Measurements from ENCODE around the gene ZFAND3. TPM values are rescaled to one million over a fixed set of nuclear protein-coding genes. Genes with fewer than 3 reads are reported as not detected.

Gene ZFAND3
- total and polyA plus RNA-seq, 2 donors (not counting 1 experiment from before 2014, with no cell fraction given), result 13.5 to 58.3 TPM

DNA sequence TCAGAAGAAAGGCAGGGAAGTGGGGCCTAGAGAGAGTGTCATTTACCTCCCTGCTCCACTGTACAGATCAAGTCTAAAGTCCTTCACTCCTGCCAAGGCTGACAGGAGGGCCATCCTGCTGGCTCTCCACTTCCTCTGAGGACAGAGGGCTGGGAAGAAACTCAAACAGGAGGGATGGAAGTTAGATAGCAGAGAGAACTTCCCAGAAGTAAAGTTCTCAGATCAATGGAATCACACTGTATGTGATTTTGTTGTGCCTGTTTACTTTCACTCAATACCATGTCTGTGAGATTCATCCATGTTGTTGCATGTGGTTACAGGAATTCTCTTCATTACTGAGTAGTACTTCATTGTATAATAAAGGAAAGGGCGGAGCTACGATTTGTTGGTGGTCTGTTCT is 32.3 kb upstream of the ZFAND3 start:
- ChIA-PET POLR2A (no interaction called here), CTCF (interaction anchor here (1.4 kb wide), 1 partner anchor 10 kb away, joined by 4 read pairs; no protein-coding TSS in a partner anchor)
- H3K27me3 Mint-ChIP-seq, result peaks cover 34% of the 10 kb centered on the region
- Histone ChIP-seq H3K36me3 (replicated peaks in 1 of 2; ENCODE audit: control extremely low read depth in 1 of 2, control insufficient read depth in 1 of 2, extremely low read depth in 1 of 2, insufficient read depth in 2 of 2, low read length in 1 of 2) (no peaks in the 10 kb centered on the region), H3K27ac (ENCODE audit: low read length in 2 of 2) (no peak overlapping the region), H3K27me3 (replicated peaks in 1 of 4; ENCODE audit: control extremely low read depth in 1 of 4, control insufficient read depth in 3 of 4, insufficient read depth in 4 of 4, low read length in 3 of 4) (peaks cover 0 to 23% (median 15%) of the 10 kb centered on the region in 4 experiments), H3K4me1 (ENCODE audit: control insufficient read depth in 2 of 2, insufficient read depth in 2 of 2, low read length in 2 of 2) (peaks cover 15 to 21% of the 10 kb centered on the region in 2 donors), H2AFZ (ENCODE audit: insufficient read depth, low read depth, low read length, poor library complexity, severe bottlenecking) (no peak overlapping the region), H3K79me2 (ENCODE audit: control insufficient read depth, insufficient read depth, low read length) (no peaks in the 10 kb centered on the region), H3K9me3 (ENCODE audit: control extremely low read depth in 1 of 3, control insufficient read depth in 2 of 3, insufficient read depth in 1 of 3, low read length in 2 of 3) (peaks cover 0 to 5% (median 0%) of the 10 kb centered on the region in 3 donors), H3K4me3 (ENCODE audit: control extremely low read depth in 1 of 5, extremely low read depth in 1 of 5, insufficient read depth in 1 of 5, low read depth in 2 of 5, low read length in 4 of 5) (no peak overlapping the region), H4K20me1 (ENCODE audit: control insufficient read depth, insufficient read depth, low read length, poor library complexity, severe bottlenecking) (no peaks in the 10 kb centered on the region), H3K4me2 (replicated peaks; ENCODE audit: low read depth, low read length, poor library complexity, severe bottlenecking) (no peak overlapping the region), H3K9ac (ENCODE audit: low read length) (no peak overlapping the region)
- H3K4me3 Mint-ChIP-seq, result no peak overlapping the region
- ATAC-seq (ENCODE audit: low read depth), result no peak
- H3K4me1 Mint-ChIP-seq, result peaks cover 21% of the 10 kb centered on the region
- intact Hi-C loops (cut with micrococcal nuclease), result no loop called here
- TF ChIP-seq, protein P1, sequence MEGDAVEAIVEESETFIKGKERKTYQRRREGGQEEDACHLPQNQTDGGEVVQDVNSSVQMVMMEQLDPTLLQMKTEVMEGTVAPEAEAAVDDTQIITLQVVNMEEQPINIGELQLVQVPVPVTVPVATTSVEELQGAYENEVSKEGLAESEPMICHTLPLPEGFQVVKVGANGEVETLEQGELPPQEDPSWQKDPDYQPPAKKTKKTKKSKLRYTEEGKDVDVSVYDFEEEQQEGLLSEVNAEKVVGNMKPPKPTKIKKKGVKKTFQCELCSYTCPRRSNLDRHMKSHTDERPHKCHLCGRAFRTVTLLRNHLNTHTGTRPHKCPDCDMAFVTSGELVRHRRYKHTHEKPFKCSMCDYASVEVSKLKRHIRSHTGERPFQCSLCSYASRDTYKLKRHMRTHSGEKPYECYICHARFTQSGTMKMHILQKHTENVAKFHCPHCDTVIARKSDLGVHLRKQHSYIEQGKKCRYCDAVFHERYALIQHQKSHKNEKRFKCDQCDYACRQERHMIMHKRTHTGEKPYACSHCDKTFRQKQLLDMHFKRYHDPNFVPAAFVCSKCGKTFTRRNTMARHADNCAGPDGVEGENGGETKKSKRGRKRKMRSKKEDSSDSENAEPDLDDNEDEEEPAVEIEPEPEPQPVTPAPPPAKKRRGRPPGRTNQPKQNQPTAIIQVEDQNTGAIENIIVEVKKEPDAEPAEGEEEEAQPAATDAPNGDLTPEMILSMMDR (IDR thresholded peaks at IDR 0.05), result no peak
- TF ChIP-seq EZH2 (IDR thresholded peaks at IDR 0.05; ENCODE audit: borderline replicate concordance, insufficient read depth, low read depth, low read length, poor library complexity, severe bottlenecking), result no peak
- no peak for DNase-seq
- WGBS (ENCODE audit: insufficient coverage), result no CpG with 5 or more reads among the region's 2 CpGs
- H3K27ac Mint-ChIP-seq, result no peak overlapping the region
- no peaks in the 10 kb centered on the region for H3K9me3 Mint-ChIP-seq (ENCODE audit: insufficient read depth)

GRCh38 chr6:37788259-37788658 is 31.3 kb upstream of the ZFAND3 start:
- Histone ChIP-seq H3K79me2 (ENCODE audit: control insufficient read depth, insufficient read depth, low read length) (no peaks in the 10 kb centered on the region), H3K36me3 (replicated peaks in 1 of 2; ENCODE audit: control extremely low read depth in 1 of 2, control insufficient read depth in 1 of 2, extremely low read depth in 1 of 2, insufficient read depth in 2 of 2, low read length in 1 of 2) (no peaks in the 10 kb centered on the region), H3K4me3 (ENCODE audit: control extremely low read depth in 1 of 5, extremely low read depth in 1 of 5, insufficient read depth in 1 of 5, low read depth in 2 of 5, low read length in 4 of 5) (no peak overlapping the region), H3K9me3 (ENCODE audit: control extremely low read depth in 1 of 3, control insufficient read depth in 2 of 3, insufficient read depth in 1 of 3, low read length in 2 of 3) (peaks cover 0 to 5% (median 0%) of the 10 kb centered on the region in 3 donors), H3K9ac (ENCODE audit: low read length) (no peak overlapping the region), H4K20me1 (ENCODE audit: control insufficient read depth, insufficient read depth, low read length, poor library complexity, severe bottlenecking) (no peaks in the 10 kb centered on the region), H3K4me1 (ENCODE audit: control insufficient read depth in 2 of 2, insufficient read depth in 2 of 2, low read length in 2 of 2) (peaks cover 11 to 17% of the 10 kb centered on the region in 2 donors), H3K27ac (ENCODE audit: low read length in 2 of 2) (no peak overlapping the region), H2AFZ (ENCODE audit: insufficient read depth, low read depth, low read length, poor library complexity, severe bottlenecking) (no peak overlapping the region), H3K27me3 (replicated peaks in 1 of 4; ENCODE audit: control extremely low read depth in 1 of 4, control insufficient read depth in 3 of 4, insufficient read depth in 4 of 4, low read length in 3 of 4) (peaks cover 0 to 18% (median 13%) of the 10 kb centered on the region in 4 experiments), H3K4me2 (replicated peaks; ENCODE audit: low read depth, low read length, poor library complexity, severe bottlenecking) (no peak overlapping the region)
- no peak overlapping the region for H3K27ac Mint-ChIP-seq
- TF ChIP-seq, protein P1 (IDR thresholded peaks at IDR 0.05), result no peak
- TF ChIP-seq EZH2 (IDR thresholded peaks at IDR 0.05; ENCODE audit: borderline replicate concordance, insufficient read depth, low read depth, low read length, poor library complexity, severe bottlenecking), result no peak
- intact Hi-C loops (cut with micrococcal nuclease), result no loop called here
- H3K27me3 Mint-ChIP-seq, result peaks cover 29% of the 10 kb centered on the region
- H3K9me3 Mint-ChIP-seq (ENCODE audit: insufficient read depth), result no peaks in the 10 kb centered on the region
- no peak overlapping the region for H3K4me3 Mint-ChIP-seq
- peaks cover 17% of the 10 kb centered on the region for H3K4me1 Mint-ChIP-seq
- no peak for DNase-seq
- no peak for ATAC-seq (ENCODE audit: low read depth)
- POLR2A ChIA-PET, result no interaction called here
- WGBS (ENCODE audit: insufficient coverage), result 100% methylated on average over 1 of the region's 2 CpGs
- CTCF ChIA-PET, result interaction anchor here (0.9 to 1.4 kb wide), 2 partner anchors 9 to 224 kb away, joined by 3 to 4 read pairs; no protein-coding TSS in a partner anchor
